GM04503 (cell line): ENCODE measurements around the gene RAB12.
"Not testable (repeated sequence)": the region's sequence is repeated elsewhere in the genome, so short reads cannot be mapped to it uniquely, and the experiment has no call there.

ENCODE experiments used
- DNase-seq: peaks from one replicate; pipeline ENCODE4 v3.0.0-alpha.2; 2012; ENCODE audit warnings: low read depth

The RAB12 gene, protein sequence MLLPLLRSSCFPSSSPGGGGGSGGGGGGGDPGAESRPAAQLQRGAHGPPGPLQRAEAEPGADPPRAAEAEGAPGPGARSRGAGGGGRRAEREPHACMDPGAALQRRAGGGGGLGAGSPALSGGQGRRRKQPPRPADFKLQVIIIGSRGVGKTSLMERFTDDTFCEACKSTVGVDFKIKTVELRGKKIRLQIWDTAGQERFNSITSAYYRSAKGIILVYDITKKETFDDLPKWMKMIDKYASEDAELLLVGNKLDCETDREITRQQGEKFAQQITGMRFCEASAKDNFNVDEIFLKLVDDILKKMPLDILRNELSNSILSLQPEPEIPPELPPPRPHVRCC

DNA sequence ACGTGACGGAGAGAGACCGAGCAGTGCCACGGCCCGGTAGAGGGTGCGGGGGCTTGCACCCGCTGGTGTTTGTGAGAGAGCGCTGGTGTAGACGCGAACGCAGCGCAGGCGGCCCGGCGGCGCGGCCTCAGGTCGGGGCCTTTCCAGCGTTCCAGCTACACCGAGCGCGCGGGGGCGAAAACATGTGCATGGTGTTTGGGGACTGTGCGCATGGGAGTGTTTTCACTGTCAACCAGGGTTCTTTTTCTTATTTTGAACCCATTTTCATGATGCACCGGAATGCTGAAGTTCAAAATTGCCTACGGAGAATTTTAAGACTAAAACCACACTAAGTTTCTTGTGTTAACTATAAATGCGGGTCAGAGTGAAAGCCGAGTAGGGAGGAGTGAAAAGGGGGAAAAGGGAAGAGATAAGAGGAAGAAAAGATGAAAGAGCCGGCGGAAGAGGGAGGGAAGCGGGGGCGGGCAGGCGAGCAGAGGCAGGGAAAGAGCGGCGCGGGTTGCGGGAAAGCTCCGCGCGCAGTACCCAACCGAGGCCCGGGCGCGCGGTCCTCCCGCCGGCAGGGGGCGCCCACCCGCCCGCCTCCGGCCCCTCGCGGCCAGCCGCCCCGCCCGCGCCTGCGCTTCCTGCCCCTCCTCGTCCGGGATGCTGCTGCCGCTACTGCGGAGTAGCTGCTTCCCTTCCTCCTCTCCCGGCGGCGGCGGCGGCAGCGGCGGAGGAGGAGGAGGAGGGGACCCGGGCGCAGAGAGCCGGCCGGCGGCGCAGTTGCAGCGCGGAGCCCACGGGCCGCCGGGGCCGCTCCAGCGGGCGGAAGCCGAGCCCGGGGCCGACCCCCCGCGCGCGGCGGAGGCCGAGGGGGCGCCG, at the start of gene RAB12:
TSS of gene RAB12 (plus strand) at position 643 of the 864 bp plus-strand sequence. CDS start at position 646, 3 bp downstream.
- no peak for DNase-seq

DNA sequence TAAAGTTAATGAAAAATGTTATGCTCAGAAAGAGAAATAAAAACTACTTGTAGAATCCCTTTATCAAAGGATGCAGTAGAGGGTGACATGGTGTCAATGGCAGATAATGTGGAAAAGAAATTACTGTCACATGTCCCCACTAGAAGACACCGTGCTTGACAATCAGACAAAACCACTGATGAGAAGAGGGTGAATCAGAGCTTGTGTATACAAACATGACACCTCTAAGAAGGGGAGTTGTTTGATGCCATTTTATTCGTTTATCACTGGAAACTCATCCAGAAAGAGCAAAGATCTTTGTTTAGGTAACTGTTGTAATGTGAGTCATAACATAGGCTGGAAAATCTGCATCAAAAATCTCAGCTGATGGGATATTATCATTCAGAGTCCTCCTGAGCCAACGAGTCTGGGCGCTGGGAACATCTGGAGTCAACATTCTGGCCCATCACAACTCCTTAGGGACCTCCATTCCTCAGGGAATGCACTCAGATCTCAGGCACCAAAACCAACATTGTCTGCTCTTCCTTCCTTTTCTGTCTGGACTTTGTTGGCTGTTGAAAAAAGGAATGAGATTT, 49.5 kb upstream of the RAB12 start:
- no peak for DNase-seq

DNA sequence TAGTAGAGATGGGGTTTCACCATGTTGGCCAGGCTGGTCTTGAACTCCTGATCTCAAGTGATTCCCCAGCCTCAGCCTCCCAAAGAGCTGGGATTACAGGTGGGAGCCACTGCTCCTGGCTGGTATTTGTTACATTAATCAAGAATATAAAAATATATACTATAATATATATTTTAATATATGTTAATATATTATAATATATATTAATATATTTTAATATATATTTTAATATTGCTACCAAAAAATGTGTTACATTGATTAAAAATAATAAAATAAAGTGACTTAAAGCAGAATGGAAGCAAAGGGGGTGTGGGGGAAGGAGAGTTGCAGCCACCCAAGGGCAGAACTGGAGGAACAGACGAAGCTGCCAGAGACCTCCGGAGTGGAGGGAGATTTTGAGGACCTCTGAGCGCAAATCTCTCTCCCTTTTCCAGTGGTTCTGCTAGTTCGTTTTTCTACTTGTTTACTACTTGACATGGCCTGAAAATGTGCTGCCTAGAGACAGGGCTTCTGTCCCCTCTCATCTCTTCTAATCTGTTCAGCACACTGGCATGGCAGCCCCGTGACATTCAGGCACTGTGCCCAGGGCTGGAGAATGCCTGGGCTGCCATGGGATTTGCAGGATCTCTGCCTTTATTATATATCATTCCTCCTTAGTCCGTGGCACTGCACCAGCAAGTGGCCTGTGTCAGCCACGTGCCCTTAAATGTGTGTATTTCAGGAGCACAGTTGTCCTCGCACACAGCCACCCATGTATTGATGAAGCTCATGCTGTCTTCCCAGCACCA, 47.9 kb upstream of the RAB12 start:
- no peak for DNase-seq

DNA sequence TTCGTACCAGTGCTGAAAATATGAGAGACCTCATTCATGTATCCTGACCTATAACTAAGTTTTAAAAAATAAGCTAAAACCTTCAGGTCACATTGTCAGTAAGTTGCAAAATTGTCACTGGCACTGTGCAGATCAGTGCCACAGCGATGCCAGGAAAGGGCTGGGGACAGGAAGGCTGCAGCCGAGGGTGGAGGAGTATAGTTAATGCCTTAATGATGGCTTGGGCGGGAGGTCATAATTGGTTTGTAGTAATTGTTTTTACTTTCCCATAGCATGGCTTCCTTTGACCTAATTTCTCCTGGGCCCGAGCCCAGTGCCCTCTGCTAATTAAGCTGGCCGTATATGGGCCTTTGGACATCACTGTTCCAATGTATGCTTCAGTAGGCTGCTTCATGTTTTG, 47.2 kb upstream of the RAB12 start:
- no peak for DNase-seq

DNA sequence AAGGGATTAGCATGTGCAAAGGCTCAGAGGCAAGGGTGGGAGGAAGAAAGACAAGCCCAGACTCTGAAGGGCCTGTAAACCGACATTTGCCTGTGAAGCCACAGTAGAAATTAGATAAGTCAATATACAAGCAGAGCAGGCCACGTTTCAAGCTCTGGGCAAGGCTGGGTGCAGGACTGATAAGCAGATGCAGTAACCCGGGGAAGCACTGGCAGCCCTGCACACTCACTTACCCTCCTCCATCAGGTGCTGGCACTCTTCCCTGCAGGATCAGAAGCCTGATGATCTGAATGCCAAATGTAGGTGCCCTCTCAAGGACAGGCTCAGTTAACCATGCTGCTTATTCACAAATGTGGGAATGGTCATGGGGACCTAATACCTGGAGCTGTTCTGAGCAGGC, 46.3 kb upstream of the RAB12 start:
- no peak for DNase-seq

DNA sequence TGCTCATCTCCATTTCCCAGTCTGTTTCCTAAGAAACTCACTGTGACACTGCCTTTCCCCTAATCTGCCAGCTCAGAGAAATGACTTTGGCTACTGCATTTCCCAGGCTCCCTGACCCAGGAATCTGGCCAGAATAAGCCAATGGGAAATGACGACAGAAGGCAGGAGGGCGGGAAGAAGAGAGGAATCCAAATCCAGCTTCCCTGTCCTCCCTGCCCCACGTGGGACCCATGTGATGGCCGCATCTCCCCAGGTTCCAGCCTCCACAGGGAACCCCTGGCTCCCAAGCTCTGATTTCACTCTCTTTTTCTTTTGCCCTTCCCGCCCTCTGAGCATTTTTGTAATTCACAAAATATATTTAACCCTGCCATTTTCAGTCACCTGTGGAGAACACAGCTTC, 37.8 kb upstream of the RAB12 start:
- no peak for DNase-seq

DNA sequence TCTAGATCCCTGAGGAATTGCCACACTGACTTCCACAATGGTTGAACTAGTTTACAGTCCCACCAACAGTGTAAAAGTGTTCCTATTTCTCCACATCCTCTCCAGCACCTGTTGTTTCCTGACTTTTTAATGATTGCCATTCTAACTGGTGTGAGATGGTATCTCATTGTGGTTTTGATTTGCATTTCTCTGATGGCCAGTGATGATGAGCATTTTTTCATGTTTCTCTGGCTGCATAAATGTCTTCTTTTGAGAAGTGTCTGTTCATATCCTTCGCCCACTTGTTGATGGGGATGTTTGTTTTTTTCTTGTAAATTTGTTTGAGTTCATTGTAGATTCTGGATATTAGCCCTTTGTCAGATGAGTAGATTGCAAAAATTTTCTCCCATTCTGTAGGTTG, 35.5 kb upstream of the RAB12 start:
- not testable (repeated sequence) for DNase-seq

DNA sequence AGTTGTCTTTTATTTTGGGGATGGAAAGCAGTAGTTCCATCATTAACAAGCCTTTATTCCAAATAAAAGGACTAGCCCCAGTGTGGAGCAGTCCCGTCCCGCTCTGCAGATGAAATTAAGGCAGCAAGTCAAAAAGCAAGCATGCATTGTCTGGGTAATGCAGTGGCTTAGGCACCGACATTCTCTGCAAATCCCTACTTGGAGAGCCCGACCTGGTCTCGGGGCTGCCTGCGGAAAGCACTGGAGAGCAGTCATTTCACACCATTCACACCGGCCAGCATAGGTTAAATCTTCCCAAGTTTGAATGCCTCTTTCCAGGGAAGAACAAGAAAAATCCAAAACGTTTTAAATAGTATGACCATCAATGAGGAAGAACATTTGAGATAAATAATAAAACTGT, 24.4 kb upstream of the RAB12 start:
- DNase-seq, result no peak

DNA sequence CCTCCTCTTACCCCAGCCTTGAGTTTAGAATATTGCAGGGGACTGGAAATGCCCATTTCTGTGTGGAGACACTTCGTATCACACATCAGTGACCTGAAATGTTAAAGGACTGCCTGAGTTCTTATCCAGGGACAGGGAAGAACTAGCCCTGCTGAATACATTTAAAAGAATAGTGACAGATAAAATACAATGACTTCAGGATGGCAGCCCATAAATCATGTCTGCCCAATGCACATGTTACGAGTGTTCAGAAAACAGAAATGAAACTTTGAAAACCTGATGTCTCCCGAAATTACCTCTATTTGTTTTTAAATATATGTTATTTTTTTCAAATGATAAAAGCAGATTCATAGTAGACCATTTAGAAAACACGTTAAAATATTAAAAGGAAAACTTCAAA, 22.3 kb upstream of the RAB12 start:
- no peak for DNase-seq

DNA sequence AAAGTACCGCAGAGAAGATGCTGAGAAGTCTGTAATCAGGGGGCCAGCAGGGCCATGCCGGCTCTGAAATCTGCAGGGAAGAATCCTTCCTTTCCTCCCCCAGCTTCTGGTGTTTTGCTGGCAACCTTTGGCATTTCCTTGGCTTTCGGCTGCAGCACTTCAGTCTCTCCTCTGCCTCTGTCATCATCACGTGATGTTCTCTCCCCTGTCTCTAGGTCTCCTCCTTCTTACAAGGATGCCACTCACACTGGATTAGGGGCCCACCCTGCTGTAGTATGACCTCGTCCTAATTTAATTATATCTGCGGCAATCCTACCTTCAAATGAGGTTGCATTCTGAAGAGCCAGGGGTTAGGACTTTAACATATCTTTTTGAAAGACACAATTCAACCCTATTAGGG, 13.8 kb upstream of the RAB12 start:
- DNase-seq, result no peak

DNA sequence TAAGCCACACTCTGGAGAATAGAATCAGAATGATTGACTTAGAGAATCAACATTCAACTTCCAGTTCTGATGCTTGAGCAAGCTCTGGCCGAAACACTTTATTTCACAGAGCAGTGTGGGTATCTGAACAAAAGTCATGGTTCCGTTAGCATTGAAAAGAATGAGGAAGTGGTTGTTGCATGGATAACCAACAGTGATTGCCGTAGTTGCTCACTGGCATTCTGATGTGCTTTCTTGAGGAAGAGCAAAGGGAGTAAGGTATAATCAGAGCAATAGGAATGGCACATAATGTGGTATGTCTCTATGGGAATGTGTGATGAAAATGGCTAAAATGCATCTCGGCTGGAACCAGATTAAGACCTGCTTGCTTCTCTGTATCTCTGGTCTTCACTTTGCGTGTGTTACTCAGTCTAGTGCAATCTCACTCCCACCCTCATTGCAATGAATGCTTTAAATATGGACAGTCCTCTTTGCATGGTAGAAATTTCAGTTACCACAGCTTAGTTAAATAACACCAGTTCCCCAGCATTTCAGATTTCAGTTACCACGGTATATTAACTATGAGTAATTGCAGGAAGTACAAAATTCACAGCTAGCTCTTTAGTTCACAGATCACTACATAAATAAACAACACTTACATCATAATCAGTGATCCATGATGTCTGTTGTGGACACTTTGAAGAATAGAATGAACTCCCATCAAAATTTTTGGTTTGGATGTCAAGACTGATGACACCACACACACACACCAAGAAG, 7.8 kb upstream of the RAB12 start:
- no peak for DNase-seq

DNA sequence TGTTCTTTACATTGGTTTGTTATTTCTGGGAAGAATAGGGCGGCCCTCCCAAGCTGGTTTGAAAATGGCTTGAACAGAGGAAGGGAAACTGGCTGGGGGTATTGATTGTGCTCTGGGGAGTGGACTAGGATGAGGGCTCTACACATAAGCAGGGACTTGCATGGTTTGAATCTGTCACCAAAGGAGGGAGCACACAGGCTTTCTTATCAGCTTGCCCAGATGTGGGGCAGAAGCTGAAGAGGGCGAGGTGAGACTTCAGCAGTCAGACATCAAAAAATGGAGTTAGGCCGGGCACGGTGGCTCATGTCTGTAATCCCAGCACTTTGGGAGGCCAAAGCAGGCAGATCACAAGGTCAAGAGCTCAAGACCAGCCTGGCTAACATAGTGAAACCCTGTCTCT, 7.2 kb upstream of the RAB12 start:
- DNase-seq, result no peak

DNA sequence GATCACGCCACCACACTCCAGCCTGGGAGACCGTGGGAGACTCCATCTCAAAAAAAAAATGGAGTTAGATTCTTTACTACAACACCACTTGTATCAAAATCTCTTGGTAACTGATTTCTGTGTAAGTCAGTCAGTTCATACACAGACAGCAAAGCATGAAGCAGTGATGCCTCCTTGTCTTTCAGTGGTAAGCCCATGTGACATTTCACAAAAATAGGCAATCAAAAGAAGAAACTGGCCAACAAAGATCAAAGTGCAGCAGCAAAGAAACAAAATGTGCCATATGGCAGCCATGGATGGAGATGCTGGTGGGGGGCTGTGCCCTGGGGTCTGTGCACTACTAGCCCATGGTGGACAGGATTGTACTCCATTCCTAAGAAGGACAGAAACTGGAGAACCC, 6.7 kb upstream of the RAB12 start:
- DNase-seq, result no peak

DNA sequence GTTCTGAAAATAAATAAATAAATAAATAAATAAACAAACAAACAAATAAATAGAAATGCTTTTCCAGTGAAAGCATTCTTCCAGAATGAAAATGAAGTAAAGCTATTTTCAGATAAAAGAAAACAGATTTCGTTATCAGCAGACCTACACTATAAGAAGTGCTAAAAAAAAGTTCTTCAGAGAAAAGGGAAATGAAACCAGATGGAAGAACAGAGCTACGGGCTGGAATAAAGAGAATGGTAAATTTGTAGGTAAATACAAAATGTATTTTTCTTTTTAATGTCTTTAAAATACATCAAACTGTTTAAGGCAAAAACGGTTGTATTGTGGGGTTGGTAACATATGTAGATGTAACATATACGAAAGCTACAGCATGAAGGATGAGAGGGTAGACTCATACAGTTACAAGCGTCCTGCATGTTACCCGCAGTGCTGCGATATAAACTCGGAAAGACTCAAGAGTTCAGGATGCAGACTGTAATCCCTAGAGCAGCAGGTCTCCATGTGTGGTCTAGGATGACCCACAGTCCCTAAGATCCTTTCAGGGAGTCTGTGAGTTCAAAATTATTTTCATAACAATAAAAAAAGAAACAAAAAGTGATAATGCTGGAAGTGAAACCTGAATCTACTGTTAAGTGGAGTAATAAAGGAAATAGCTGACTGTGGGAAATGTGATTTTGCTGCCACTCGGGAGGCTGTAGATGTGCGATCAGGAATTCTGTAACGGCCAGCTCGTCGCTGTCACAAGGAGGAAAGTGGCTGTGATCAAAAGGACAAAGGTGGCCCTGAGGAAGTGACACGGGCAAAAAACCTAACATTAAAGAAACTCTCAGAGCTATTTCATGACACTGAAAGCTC, 5.3 kb upstream of the RAB12 start:
- DNase-seq, result no peak

DNA sequence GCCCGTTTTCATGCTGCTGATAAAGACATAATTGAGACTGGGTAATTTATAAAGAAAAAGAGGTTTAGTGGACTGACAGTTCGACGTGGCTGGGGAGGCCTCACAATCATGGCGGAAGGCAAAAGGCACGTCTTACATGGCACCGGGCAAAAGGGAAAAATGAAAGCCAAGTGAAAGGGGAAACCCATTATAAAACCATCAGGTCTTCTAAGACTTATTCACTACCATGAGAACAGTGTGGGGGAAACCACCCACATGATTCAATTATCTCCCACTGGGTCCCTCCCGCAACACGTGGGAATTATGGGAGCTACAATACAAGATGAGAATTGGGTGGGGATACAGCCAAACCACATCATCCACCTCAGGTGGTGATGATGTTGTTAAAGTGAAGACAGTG, 3.3 kb upstream of the RAB12 start:
- DNase-seq, result no peak

DNA sequence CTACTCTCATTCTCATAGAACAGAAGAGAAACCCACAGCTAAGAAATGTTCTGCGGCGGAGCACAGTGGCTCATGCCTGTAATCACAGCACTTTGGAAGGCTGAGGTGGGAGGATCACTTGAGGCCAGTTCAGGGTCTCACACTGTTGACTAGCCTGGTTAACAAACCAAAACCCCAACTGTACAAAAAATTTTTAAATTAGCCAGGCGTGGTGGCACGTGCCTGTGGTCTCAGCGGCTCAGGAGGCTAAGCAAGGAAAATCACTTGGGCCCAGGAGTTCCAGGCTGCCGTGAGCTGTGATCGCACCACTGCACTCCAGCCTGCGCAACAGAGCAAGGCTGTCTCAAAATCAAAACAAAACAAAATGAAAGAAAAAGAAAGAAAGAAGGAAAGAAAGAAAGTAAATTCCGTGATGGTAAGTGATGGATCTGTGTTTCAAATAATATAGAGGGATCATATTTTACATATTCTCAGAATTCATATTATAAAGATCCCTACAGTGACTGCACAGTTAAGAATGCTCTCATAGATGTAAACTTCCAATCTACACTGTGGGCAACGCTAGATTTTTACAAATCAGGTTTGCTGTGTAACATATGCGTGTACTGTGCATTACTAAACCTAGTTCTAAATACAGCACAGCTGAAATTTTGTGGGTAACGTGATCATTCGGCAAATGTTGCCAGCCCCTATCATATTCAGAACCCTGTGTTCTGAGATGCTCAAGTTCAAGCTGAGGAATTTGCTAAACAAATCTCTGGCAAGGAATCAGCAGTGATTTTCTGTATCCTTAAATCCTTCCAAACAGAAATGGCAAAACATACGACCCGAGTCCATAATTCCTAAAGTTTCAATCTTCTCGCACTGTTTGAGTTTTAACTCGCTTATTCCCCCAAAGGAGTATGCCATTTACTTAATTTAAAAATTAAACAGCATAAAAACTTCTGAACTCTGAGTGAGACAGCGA, 1.2 kb upstream of the RAB12 start:
- DNase-seq, result no peak

DNA sequence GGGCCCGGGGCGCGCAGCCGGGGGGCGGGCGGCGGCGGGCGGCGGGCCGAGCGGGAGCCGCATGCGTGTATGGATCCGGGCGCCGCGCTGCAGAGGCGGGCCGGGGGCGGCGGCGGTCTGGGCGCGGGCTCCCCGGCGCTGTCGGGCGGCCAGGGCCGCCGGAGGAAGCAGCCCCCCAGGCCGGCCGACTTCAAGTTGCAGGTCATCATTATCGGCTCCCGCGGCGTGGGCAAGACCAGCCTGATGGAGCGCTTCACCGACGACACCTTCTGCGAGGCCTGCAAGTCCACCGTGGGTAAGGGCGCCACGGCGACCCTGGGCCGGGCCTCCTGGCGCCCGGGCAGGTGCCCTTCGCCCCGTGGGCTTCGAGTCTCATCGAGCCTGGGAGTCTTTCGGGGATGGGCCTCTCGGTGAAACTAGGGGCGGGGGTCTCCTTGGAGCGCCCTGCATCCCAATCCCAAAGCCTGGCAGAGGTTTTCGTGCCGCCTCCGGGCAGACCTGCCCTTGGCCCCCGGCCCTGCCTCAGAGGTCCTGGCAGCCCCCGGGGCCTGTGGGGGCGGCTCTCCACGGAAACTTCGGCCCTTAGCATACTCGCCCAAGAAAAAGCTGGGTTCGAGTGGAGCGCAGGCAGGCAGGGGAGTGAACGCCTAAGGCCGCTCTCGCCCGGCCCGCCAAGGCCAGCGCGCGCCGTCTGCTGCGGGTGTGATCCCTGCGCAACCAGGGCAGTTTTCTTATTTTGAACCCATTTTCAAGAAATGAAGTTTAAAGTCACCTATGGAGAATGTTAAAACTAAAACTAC, 622 bp downstream of the RAB12 start:
- no peak for DNase-seq

DNA sequence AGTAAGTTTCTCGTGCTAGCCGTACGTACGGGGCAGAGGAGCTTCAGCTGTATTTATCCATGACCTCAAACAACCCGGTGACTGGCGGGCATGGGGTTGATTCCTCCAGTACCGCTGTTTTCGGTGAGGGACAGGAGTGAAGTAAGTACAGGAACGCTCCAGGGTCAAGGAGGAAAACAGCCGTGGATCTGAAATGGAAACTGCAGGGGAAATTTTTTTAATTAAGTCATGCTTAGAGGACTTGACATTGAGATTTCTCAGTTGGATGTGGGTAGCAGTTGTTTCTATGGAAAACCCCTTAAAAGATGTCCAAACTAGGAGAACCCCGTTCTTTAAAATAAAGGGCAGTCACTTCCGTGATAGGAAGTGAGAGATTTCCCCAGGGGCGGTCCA, 1.2 kb downstream of the RAB12 start:
- DNase-seq, result no peak
